ENCODE data around the gene SORL1.
"Not testable (repeated sequence)": the region's sequence is repeated elsewhere in the genome, so short reads cannot be mapped to it uniquely, and the experiment has no call there.

The SORL1 gene, protein sequence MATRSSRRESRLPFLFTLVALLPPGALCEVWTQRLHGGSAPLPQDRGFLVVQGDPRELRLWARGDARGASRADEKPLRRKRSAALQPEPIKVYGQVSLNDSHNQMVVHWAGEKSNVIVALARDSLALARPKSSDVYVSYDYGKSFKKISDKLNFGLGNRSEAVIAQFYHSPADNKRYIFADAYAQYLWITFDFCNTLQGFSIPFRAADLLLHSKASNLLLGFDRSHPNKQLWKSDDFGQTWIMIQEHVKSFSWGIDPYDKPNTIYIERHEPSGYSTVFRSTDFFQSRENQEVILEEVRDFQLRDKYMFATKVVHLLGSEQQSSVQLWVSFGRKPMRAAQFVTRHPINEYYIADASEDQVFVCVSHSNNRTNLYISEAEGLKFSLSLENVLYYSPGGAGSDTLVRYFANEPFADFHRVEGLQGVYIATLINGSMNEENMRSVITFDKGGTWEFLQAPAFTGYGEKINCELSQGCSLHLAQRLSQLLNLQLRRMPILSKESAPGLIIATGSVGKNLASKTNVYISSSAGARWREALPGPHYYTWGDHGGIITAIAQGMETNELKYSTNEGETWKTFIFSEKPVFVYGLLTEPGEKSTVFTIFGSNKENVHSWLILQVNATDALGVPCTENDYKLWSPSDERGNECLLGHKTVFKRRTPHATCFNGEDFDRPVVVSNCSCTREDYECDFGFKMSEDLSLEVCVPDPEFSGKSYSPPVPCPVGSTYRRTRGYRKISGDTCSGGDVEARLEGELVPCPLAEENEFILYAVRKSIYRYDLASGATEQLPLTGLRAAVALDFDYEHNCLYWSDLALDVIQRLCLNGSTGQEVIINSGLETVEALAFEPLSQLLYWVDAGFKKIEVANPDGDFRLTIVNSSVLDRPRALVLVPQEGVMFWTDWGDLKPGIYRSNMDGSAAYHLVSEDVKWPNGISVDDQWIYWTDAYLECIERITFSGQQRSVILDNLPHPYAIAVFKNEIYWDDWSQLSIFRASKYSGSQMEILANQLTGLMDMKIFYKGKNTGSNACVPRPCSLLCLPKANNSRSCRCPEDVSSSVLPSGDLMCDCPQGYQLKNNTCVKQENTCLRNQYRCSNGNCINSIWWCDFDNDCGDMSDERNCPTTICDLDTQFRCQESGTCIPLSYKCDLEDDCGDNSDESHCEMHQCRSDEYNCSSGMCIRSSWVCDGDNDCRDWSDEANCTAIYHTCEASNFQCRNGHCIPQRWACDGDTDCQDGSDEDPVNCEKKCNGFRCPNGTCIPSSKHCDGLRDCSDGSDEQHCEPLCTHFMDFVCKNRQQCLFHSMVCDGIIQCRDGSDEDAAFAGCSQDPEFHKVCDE (N-terminal part only)

GRCh38 chr11:121451986-121452608 lies at the start of gene SORL1:
TSS of gene SORL1 (plus strand) at chr11:121452314. CDS start at chr11:121452332, 18 bp downstream.
- DNase-seq (ENCODE audit: low read depth): no peak
- TF ChIP-seq, protein P1, sequence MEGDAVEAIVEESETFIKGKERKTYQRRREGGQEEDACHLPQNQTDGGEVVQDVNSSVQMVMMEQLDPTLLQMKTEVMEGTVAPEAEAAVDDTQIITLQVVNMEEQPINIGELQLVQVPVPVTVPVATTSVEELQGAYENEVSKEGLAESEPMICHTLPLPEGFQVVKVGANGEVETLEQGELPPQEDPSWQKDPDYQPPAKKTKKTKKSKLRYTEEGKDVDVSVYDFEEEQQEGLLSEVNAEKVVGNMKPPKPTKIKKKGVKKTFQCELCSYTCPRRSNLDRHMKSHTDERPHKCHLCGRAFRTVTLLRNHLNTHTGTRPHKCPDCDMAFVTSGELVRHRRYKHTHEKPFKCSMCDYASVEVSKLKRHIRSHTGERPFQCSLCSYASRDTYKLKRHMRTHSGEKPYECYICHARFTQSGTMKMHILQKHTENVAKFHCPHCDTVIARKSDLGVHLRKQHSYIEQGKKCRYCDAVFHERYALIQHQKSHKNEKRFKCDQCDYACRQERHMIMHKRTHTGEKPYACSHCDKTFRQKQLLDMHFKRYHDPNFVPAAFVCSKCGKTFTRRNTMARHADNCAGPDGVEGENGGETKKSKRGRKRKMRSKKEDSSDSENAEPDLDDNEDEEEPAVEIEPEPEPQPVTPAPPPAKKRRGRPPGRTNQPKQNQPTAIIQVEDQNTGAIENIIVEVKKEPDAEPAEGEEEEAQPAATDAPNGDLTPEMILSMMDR (conservative IDR thresholded peaks at IDR 0.05; ENCODE audit: low read depth, low read length): peak; percentile 67

DNA sequence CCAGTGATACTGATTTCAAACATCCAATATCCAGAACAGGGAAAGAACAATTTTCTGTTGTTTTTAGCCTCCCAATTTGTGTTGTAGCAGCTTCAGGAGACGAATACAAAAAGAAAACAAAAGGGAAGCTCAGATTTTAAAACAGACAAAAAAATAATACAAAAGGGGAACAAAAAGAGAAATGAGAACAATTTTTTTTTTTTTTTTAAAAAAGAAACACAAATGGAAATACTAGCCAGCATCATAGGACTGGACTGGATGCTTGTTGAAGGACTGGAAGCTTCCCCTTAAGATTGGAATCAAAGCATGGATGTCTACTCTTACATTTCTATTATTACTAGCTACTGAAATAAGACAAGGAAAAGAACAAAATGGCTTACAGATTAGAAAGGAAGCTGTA lies 46.5 kb upstream of the SORL1 start:
- TF ChIP-seq, protein P1 (conservative IDR thresholded peaks at IDR 0.05; ENCODE audit: low read depth, low read length): no peak
- no peak overlapping the region for H3K4me3 ChIP-seq (ENCODE audit: low read length)
- DNase-seq (ENCODE audit: low read depth): no peak

More at GRCh38 chr11:121451986-121452608, at the start of gene SORL1:
- H3K4me3 ChIP-seq (ENCODE audit: low read length): peak within 1 kb of the TSS; percentile 85

DNA sequence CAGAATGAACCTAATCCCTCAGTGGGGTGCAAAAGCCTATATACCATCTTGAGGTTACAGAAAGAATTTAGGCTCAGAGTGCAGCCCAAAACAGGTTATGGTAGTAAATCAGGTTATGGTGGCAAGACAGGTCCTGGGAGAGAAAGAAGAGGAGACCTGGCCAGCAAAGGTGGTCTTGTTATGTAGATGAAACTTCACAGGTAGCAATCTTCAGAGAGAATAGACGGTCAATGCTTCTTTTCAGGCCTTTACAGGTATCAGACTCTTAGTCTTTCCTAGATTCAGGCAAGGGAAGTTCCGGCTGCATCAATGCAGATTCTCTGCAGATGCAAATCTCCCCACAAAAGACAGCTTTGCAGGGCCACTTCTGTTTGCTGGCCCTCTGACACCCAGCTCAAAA lies 45.8 kb upstream of the SORL1 start:
- DNase-seq (ENCODE audit: low read depth): no peak
- no peak overlapping the region for H3K4me3 ChIP-seq (ENCODE audit: low read length)
- TF ChIP-seq, protein P1 (conservative IDR thresholded peaks at IDR 0.05; ENCODE audit: low read depth, low read length): no peak

DNA sequence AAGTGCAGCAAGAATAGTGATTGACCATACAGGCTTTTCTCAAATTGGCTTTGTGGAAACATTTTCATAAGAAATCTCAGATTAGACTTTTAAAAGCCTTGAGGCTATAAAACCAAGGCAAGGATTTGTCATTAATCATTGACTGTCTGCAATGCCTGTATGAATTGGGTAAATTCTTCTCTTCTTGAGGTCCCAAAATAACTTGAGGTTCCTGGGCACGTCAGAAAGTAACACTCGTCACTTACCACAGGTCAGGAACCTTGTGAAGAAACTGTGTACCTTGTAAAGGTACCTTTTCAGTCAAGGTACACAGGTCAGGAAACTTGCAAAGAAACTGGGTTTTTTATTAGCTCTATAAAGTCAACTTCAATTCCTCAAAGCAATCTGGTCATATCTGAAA lies 43.3 kb upstream of the SORL1 start:
- TF ChIP-seq, protein P1 (conservative IDR thresholded peaks at IDR 0.05; ENCODE audit: low read depth, low read length): no peak
- no peak for DNase-seq (ENCODE audit: low read depth)
- H3K4me3 ChIP-seq (ENCODE audit: low read length): no peak overlapping the region

- not testable (repeated sequence) for H3K4me3 ChIP-seq (ENCODE audit: low read length); DNase-seq (ENCODE audit: low read depth)
These were observed 42.1 kb upstream of the SORL1 start for GRCh38 chr11:121410041-121410440.

- not testable (repeated sequence) for H3K4me3 ChIP-seq (ENCODE audit: low read length); DNase-seq (ENCODE audit: low read depth)
These were observed 40.8 kb upstream of the SORL1 start for GRCh38 chr11:121411330-121411729.

GRCh38 chr11:121412000-121412587 lies 40.0 kb upstream of the SORL1 start:
- no peak overlapping the region for H3K4me3 ChIP-seq (ENCODE audit: low read length)
- TF ChIP-seq, protein P1 (conservative IDR thresholded peaks at IDR 0.05; ENCODE audit: low read depth, low read length): no peak
- no peak for DNase-seq (ENCODE audit: low read depth)

Measured in retinal pigment epithelial cell (primary cell).